K562 (cell line): Measurements from ENCODE around the gene ING4. TPM values are rescaled to one million over a fixed set of nuclear protein-coding genes. Genes with fewer than 3 reads are reported as not detected.

Experiments
- ATAC-seq: fragments of 200-7000 bp; cut with Tn5 transposase; 3 replicates; pipeline ENCODE4 v1.9.1; 2020; ENCODE audit warnings: moderate library complexity
- BruUV-seq: library from RNA; stranded (reverse); fragments of 400-500 nt; replicated peaks from 2 replicates; lab custom pipeline; 2021; lab: Mats Ljungman, UMichigan
- CTCF ChIA-PET: fragments of 300-600 bp; formaldehyde crosslinking; extraction: SDS; loops from one replicate; lab custom pipeline; 2021; ENCODE audit warnings: low intra/inter-chr PET ratio; lab: Yijun Ruan, JAX
- POLR2A ChIA-PET: fragments of 300-600, 350-650 bp; sonication (Branson Sonifier 250); formaldehyde crosslinking; extraction: SDS; loops from one replicate; lab custom pipeline; 2021; ENCODE audit warnings: antibody characterized with exemption, inconsistent platforms; lab: Yijun Ruan, JAX
- DNase-seq, 4 experiments: peaks; one replicate each; pipeline versions ENCODE4 v3.0.0 to v3.0.0-alpha.2; 2011 to 2018; ENCODE audit warnings: low spot score in 3 of 4, mixed read lengths in 3 of 4; ENCODE audit errors: extremely low read depth in 1 of 4
- FAIRE-seq: peaks from 2 replicates; lab custom pipeline; 2011; peaks lifted over from hg19 to GRCh38; lab: Jason Lieb, UNC
- H2AFZ ChIP-seq: 2 replicates; pipeline ENCODE4 v1.6.0; 2011; ENCODE audit warnings: low read depth, low read length, control low read depth, inconsistent platforms
- H3K27ac ChIP-seq: fragments of 200-600 bp; 3 replicates; pipeline ENCODE4 v1.8.0; 2011; ENCODE audit warnings: low read depth, mild to moderate bottlenecking, control low read depth, inconsistent platforms, low read length, moderate library complexity, mixed read lengths; ENCODE audit errors: extremely low read depth
- H3K27me3 ChIP-seq, 2 experiments: fragments of 300-600 bp in 1 of 2; 2 replicates in 1 of 2; 3 replicates in 1 of 2; pipeline versions ENCODE4 v1.6.0 to v1.8.0; 2011; ENCODE audit warnings: inconsistent platforms in 2 of 2, low read length in 2 of 2, mild to moderate bottlenecking in 1 of 2, mixed read lengths in 1 of 2, moderate library complexity in 1 of 2; ENCODE audit not compliant: control insufficient read depth in 2 of 2, insufficient read depth in 2 of 2
- H3K36me3 ChIP-seq: fragments of 300-600 bp; 3 replicates; pipeline ENCODE4 v1.8.0; 2011; ENCODE audit warnings: mild to moderate bottlenecking, low read length, inconsistent platforms; ENCODE audit not compliant: control insufficient read depth, insufficient read depth
- H3K4me1 ChIP-seq, 2 experiments: fragments of 200-600 bp in 1 of 2; replicated peaks in 1 of 2; 2 replicates in 1 of 2; 3 replicates in 1 of 2; pipeline versions ENCODE4 v1.5.1 to v1.8.0; 2011; ENCODE audit warnings: inconsistent platforms in 2 of 2, low read length in 2 of 2, mild to moderate bottlenecking in 1 of 2, mixed read lengths in 1 of 2, moderate library complexity in 1 of 2; ENCODE audit not compliant: control insufficient read depth in 2 of 2, insufficient read depth in 2 of 2
- H3K4me2 ChIP-seq: 2 replicates; pipeline ENCODE4 v1.6.1; 2011; ENCODE audit warnings: low read length, control low read depth, inconsistent platforms, mixed read lengths; ENCODE audit not compliant: insufficient read depth
- H3K4me3 ChIP-seq: fragments of 200-600 bp; sonication (generic), shearing (Covaris generic); 2 replicates; pipeline ENCODE4 v1.5.1; 2016; ENCODE audit warnings: control low read depth, inconsistent platforms
- H3K79me2 ChIP-seq: fragments of 200-600 bp; 3 replicates; pipeline ENCODE4 v1.8.0; 2011; ENCODE audit warnings: low read length, inconsistent platforms; ENCODE audit not compliant: control insufficient read depth, insufficient read depth
- H3K9ac ChIP-seq, 2 experiments: 2 replicates each; pipeline versions ENCODE4 v1.6.0 to v1.6.1; 2011; ENCODE audit warnings: low read depth in 2 of 2, low read length in 2 of 2, control low read depth in 1 of 2, inconsistent platforms in 1 of 2, mild to moderate bottlenecking in 1 of 2, mixed read lengths in 1 of 2; ENCODE audit not compliant: insufficient read depth in 1 of 2
- H3K9me1 ChIP-seq: one replicate; pipeline ENCODE4 v1.6.0; 2011; ENCODE audit warnings: inconsistent platforms, mild to moderate bottlenecking, low read length, moderate library complexity; ENCODE audit not compliant: control insufficient read depth, insufficient read depth
- H3K9me3 ChIP-seq: replicated peaks from 2 replicates; pipeline ENCODE4 v1.5.1; 2011; ENCODE audit warnings: low read depth, low read length, inconsistent platforms; ENCODE audit not compliant: control insufficient read depth, insufficient read depth
- H4K20me1 ChIP-seq: replicated peaks from 2 replicates; pipeline ENCODE4 v1.6.1; 2011; ENCODE audit warnings: low read length, inconsistent platforms, mixed read lengths; ENCODE audit not compliant: control insufficient read depth, insufficient read depth
- FOS ChIP-seq: IDR thresholded peaks from 3 replicates; pipeline ENCODE4 v1.6.1; 2011; ENCODE audit not compliant: insufficient read length; ENCODE audit errors: extremely low read depth
- MECOM ChIP-seq: fragments of 250-450 bp; sonication (Bioruptor Pico); IDR thresholded peaks from 2 replicates; pipeline ENCODE4 v1.8.0; 2022; ENCODE audit warnings: inconsistent platforms
- NEUROD1 ChIP-seq: fragments of 150-350 bp; IDR thresholded peaks from 2 replicates; pipeline ENCODE4 v1.6.1; 2014; ENCODE audit warnings: borderline replicate concordance, low read length, low read depth; ENCODE audit not compliant: partially characterized antibody
- NR4A1 ChIP-seq, 2 experiments: fragments of 250-450 bp in 1 of 2; fragments of 450-650 bp in 1 of 2; sonication (Bioruptor Pico) in 1 of 2; IDR thresholded peaks; 2 replicates each; pipeline versions ENCODE4 v1.4.0 to v1.6.1; 2016 to 2020; ENCODE audit warnings: mild to moderate bottlenecking in 2 of 2, missing compliant biosample characterization in 1 of 2, missing genetic modification characterization in 1 of 2, moderate library complexity in 1 of 2
- ZNF165 ChIP-seq: fragments of 250-450 bp; sonication (Bioruptor Pico); IDR thresholded peaks from 2 replicates; pipeline ENCODE4 v1.4.0; 2020; ENCODE audit warnings: borderline replicate concordance
- WGBS: fragments of 100-300 bp; shearing (Covaris generic); methylation state at CpG from one replicate; pipeline ENCODE4 v1.1.6; 2016; ENCODE audit warnings: low coverage, mixed read lengths; ENCODE audit not compliant: insufficient coverage; ENCODE audit errors: missing lambda C conversion rate; 5-methylcytosine and 5-hydroxymethylcytosine counted together
- in situ Hi-C: fragments of 300-500 bp; cut with MboI; formaldehyde crosslinking; loops from 4 replicates; pipeline ENCODE4 v1.15.0; 2018; ENCODE audit warnings: inconsistent platforms, mixed read lengths
- intact Hi-C: fragments of 100-400 bp; cut with micrococcal nuclease; formaldehyde crosslinking; loops from 2 replicates; pipeline ENCODE4 v1.14.2; 2022
- polyA plus RNA-seq, 8 experiments: library from polyadenylated mRNA; depleted of rRNA in 4 of 8; stranded (reverse) in 5 of 8; unstranded in 3 of 8; fragments of >200 nt; fragmentation: Nextera tagmentation in 2 of 8; fragmentation: Illumina TruSeq in 1 of 8; extraction: Ambion mirVana in 2 of 8; extraction: Trizol in 1 of 8; gene quantifications; 2 replicates each; pipeline versions ENCODE4 v1.2.1 to v1.2.3, GENCODE V29; 2011 to 2014; ENCODE audit warnings: inconsistent platforms in 1 of 8, missing spikeins in 1 of 8
- total RNA-seq, 7 experiments: library from RNA; depleted of rRNA in 6 of 7; stranded (reverse); fragments of >200 nt in 6 of 7; fragmentation: Illumina TruSeq in 2 of 7; extraction: Trizol in 2 of 7; gene quantifications; 2 replicates each; pipeline versions ENCODE4 v1.2.1 to v1.2.3, GENCODE V29; 2011 to 2021; ENCODE audit warnings: low replicate concordance in 1 of 7

The ING4 gene
- total and polyA plus RNA-seq, 9 of the 15 experiments (the other 6 are each of a cell fraction or from before 2014, with no cell fraction given): 6.6 to 30.2 (median 15.7) TPM

DNA sequence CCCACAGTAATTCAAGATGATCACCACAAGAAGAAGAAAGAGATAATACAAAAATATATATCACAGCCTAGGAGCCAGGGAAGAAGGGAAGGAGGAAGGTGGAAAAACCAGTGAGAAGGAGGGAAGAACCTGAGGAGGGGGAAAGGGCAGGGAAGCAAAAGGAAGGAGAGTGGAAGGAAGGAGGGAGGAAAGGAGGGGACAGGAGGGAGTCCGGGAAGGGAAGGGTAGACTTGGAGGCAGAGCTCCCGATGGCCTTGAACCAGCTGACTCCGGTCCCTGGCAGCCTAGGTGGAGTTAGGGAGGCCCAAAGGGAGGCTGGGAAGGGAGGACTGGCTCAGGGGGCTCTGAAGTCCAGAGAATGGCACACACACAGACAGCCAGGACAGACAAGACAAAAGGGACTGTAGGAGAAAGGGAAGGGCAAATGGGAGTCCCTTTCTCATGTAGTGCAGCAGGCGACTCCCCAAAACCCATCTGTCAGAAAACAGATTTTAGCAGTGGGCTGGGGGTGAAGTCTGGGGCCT lies 31.0 kb upstream of the ING4 start:
- Histone ChIP-seq H3K27me3 (peaks cover 0 to 3% of the 10 kb centered on the region in 2 experiments; a peak in 2 of 5 replicates), H3K4me3 (no peak overlapping the region), H3K9me3 (no peaks in the 10 kb centered on the region), H3K4me2 (no peak overlapping the region), H3K79me2 (peaks cover 12% of the 10 kb centered on the region), H3K9me1 (no peaks in the 10 kb centered on the region), H3K4me1 (peaks cover 0 to 14% of the 10 kb centered on the region in 2 experiments; a peak in 2 of 5 replicates), H3K9ac (peak overlapping the region in 1 of 2 experiments; percentile 71; a peak in 2 of 4 replicates), H4K20me1 (no peaks in the 10 kb centered on the region), H2AFZ (no peak overlapping the region), H3K27ac (no peak overlapping the region), H3K36me3 (no peaks in the 10 kb centered on the region)
- TF ChIP-seq ZNF165 (CRISPR knock-in tag): no peak
- TF ChIP-seq MECOM (CRISPR knock-in tag): no peak
- TF ChIP-seq NEUROD1: no peak
- no peak for TF ChIP-seq FOS
- TF ChIP-seq NR4A1 (CRISPR knock-in tag; IDR thresholded peaks at IDR 0.05): no peak
- no peak for TF ChIP-seq NR4A1 (tag; IDR thresholded peaks at IDR 0.05)
- in situ Hi-C loops: no loop called here
- ChIA-PET POLR2A (interaction anchor here (1.0 kb wide), 1 partner anchor 81 kb away, joined by 3 read pairs; no protein-coding TSS in a partner anchor), CTCF (no interaction called here)
- no peak for FAIRE-seq
- no TSS peak for BruUV-seq
- WGBS: 14% methylated on average over 1 of the region's 4 CpGs
- no peak for DNase-seq
- intact Hi-C loops: no loop called here
- no peak for ATAC-seq
